Left ventricle myocardium superior (tissue), 1 donor: ENCODE data around the gene KHDC1. TPM values are rescaled to one million over a fixed set of nuclear protein-coding genes. Genes with fewer than 3 reads are reported as not detected.
"Not testable (repeated sequence)": the region's sequence is repeated elsewhere in the genome, so short reads cannot be mapped to it uniquely, and the experiment has no call there.

Experiments used
- ATAC-seq: fragments of 200-7000 bp; cut with Tn5 transposase; one replicate; pipeline ENCODE4 v1.9.1; 2020; ENCODE audit warnings: mild to moderate bottlenecking, moderate library complexity
- DNase-seq: peaks from one replicate; pipeline ENCODE4 v3.0.0-alpha.2; 2020
- intact Hi-C: fragments of 100-400 bp; cut with micrococcal nuclease; formaldehyde crosslinking; loops from one replicate; pipeline ENCODE4 v1.11.0; 2022
- total RNA-seq: library from RNA; stranded (reverse); fragmentation: NEBNext Ultra II Directional; extraction: Animal tissue kit (Norgen Biotek cat#: 25700); gene quantifications from one replicate; pipeline ENCODE4 v1.2.1, GENCODE V29; 2021
- donor health status: DM: no; HTN: yes; CAD: no; lungs with severe emphysema.

The KHDC1 gene
- total RNA-seq, 1 donor from 2014 or later, result 0.79 TPM

- DNase-seq (no peak), ATAC-seq (no peak)
- intact Hi-C loops, result no loop called here
These were observed 4.3 kb downstream of the KHDC1 start for GRCh38 chr6:73258721-73259120.

GRCh38 chr6:73254323-73254722 lies 8.7 kb downstream of the KHDC1 start:
- DNase-seq, ATAC-seq, intact Hi-C loops: not testable (repeated sequence)

- intact Hi-C loops, result no loop called here
- no peak for ATAC-seq
- no peak for DNase-seq
These were observed 10.3 kb downstream of the KHDC1 start for GRCh38 chr6:73252703-73253102.

GRCh38 chr6:73250016-73250415 lies 13.0 kb downstream of the KHDC1 start:
- ATAC-seq (no peak), DNase-seq (no peak)
- intact Hi-C loops, result no loop called here

GRCh38 chr6:73248192-73248903 lies 14.6 kb downstream of the KHDC1 start:
- no peak for DNase-seq
- intact Hi-C loops, result no loop called here
- ATAC-seq, result no peak

- DNase-seq (no peak), ATAC-seq (no peak)
- intact Hi-C loops, result no loop called here
These were observed 21.0 kb downstream of the KHDC1 start for GRCh38 chr6:73242001-73242400.

GRCh38 chr6:73240730-73241129 lies 22.3 kb downstream of the KHDC1 start:
- ATAC-seq (peak; percentile 47), DNase-seq (no peak)
- intact Hi-C loops, result no loop called here

- intact Hi-C loops, result no loop called here
- DNase-seq, result no peak
- ATAC-seq, result no peak
These were observed 26.7 kb downstream of the KHDC1 start for GRCh38 chr6:73236144-73236750.

- intact Hi-C loops, result no loop called here
- DNase-seq, result no peak
- no peak for ATAC-seq
These were observed 28.3 kb downstream of the KHDC1 start for GRCh38 chr6:73234733-73235132.

GRCh38 chr6:73233971-73234370 lies 29.0 kb downstream of the KHDC1 start:
- ATAC-seq, intact Hi-C loops, DNase-seq: not testable (repeated sequence)

GRCh38 chr6:73233048-73233447 lies 29.9 kb downstream of the KHDC1 start:
- DNase-seq, result no peak
- intact Hi-C loops, result no loop called here
- ATAC-seq, result no peak

GRCh38 chr6:73231986-73232391 lies 31.0 kb downstream of the KHDC1 start:
- ATAC-seq, result no peak
- intact Hi-C loops, result no loop called here
- no peak for DNase-seq

- no peak for DNase-seq
- intact Hi-C loops, result no loop called here
- no peak for ATAC-seq
These were observed 35.3 kb downstream of the KHDC1 start for GRCh38 chr6:73227606-73228255.

GRCh38 chr6:73225396-73225795 lies 37.6 kb downstream of the KHDC1 start, which contains the start of gene KHDC1L:
Gene KHDC1L, minus strand, starts transcription at chr6:73225496. Its CDS starts 88 bp downstream, at chr6:73225408.
- intact Hi-C loops, result no loop called here
- ATAC-seq (no peak), DNase-seq (no peak)

- DNase-seq (no peak), ATAC-seq (no peak)
- intact Hi-C loops, result no loop called here
These were observed 46.1 kb downstream of the KHDC1 start for GRCh38 chr6:73216859-73217258.

- intact Hi-C loops, result no loop called here
- DNase-seq (no peak), ATAC-seq (no peak)
These were observed 53.9 kb downstream of the KHDC1 start for GRCh38 chr6:73209117-73209516.

GRCh38 chr6:73207221-73207837 lies 55.7 kb downstream of the KHDC1 start:
- no peak for DNase-seq
- ATAC-seq, result no peak
- intact Hi-C loops, result no loop called here

- intact Hi-C loops, result no loop called here
- DNase-seq (no peak), ATAC-seq (no peak)
These were observed 58.7 kb downstream of the KHDC1 start for GRCh38 chr6:73204252-73204651.

GRCh38 chr6:73203098-73203497 lies 59.9 kb downstream of the KHDC1 start:
- ATAC-seq, result no peak
- intact Hi-C loops, result no loop called here
- no peak for DNase-seq

GRCh38 chr6:73200735-73201134 lies 62.3 kb downstream of the KHDC1 start:
- DNase-seq (no peak), ATAC-seq (no peak)
- intact Hi-C loops, result no loop called here
